CD4-positive, alpha-beta T cell treated with Interleukin-4 for 1 hour (primary cell): ENCODE results near the gene ZNF234.
A peak's percentile ranks its signal among the peaks of the same experiment; 100 is the strongest.
"Not testable (repeated sequence)": the region's sequence is repeated elsewhere in the genome, so short reads cannot be mapped to it uniquely, and the experiment has no call there.

Experiments
- DNase-seq, 2 donors: peaks; one replicate each; pipeline ENCODE4 v3.0.0-alpha.2; 2020 to 2022

The ZNF234 gene

DNA sequence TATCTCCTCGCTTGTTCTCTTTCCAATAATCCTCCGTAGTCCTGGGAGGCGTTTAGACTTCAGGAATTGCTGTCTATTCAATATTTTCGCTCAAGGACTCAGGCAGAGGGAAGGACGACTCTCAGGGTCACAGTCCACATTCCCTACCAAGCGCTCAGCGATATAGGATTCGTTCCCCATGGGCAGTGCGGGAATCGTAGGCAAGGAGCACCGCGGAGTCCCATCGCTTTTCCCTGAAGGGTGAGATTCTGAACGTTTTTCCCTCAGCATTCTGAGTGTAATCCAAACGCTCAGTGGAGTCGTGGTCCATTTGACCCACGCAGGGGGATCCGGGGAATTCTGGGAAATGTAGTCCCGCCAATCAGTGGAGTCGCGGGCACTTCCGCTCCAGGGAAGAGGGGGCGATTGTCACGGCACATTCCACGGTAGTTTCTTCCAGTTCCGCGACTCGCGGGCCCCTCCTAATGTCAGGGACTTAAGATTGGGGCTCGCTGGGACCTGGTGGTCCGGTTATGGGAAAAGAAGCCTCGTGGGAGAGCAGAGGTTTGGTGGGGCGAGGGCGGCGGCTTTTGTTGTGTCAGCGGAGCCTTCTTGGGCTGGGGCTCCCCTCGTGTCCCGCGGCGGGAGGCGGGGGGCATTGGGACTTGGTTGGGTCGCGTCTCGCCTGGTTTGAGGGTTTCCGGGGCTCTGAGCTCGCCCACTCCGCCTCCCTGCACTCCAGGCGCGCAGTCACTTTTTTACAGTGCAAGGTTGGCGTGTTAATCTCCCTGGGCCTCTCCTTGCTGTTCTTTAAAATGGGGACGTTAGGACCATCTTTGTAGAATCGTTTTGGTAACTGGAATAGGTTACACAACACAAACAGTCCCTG, at the start of gene ZNF234:
Gene ZNF234, plus strand, starts transcription at position 364 of the 868 bp plus-strand sequence. CDS start 3,079 bp downstream, outside the sequence.
- peak; percentile 69 to 81 for DNase-seq

DNA sequence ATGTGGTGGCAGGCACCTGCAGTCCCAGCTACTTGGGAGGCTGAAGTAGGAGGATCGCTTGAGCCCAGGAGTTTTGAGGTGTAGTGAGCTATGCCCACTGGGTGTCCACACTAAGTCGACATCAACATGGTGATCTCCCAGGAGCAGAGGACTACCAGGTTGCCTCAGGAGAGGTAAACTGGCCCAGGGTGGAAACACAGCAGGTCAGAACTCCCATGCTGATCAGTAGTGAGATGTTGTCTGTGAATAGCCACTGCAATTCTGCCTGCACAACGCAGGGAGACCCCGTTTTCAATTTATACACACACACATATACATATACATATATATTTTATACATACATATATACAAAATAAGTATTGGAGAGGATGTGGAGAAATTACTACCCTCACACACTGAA, 49.2 kb upstream of the ZNF234 start:
- DNase-seq: no peak

DNA sequence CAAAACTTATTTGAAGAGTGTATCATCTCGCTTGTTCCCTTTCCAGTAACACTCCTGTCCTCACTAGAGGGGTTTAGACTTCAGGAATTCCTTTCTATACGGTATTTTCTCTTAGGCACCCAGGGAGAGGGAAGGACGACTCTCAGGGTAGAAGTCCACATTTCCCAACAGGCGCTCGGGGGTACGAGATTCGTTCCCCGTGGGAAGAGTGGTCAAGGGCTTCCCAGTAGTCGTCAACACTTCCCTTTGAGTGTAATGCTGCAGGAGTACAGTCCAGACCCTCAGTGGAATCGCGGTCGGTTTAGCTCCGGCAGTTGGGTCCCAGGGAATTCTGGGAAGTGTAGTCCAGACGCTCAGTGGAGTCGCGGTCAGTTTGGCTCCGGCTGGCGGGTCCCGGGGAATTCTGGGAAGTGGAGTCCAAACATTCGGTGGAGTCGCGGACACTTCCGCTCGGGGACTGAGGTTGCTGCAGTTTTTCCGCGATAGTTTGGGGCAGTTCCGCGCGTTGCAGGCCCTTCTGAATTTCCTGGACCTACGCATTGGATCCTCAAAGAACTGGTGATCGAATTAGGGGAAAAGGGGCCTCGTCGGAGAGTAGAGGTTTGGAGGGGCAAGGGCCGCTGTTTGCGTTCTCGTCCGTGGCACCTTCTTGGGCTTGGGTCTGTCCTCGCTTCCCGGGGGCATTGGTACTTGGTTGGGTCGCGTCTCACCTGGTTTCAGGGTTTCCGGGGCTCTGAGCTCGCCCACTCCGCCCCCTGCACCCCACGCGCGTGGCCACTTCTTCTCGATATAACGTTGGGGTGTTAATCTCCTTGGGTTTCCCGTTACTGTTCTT, 47.2 kb upstream of the ZNF234 start, which contains the start of gene ZNF224:
Gene ZNF224, plus strand, starts transcription at position 431 of the 835 bp plus-strand sequence. CDS start 3,513 bp downstream, outside the sequence.
- peak; percentile 88 to 89 for DNase-seq

DNA sequence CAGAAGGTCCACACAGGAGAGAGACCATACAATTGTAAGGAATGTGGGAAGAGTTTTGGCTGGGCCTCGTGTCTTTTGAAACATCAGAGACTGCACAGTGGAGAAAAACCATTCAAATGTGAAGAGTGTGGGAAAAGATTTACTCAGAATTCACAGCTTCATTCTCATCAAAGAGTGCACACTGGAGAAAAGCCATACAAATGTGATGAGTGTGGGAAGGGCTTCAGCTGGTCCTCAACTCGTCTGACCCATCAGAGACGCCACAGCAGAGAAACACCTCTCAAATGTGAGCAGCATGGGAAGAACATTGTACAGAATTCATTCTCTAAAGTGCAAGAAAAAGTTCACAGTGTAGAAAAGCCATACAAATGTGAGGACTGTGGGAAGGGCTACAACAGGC, 33.6 kb upstream of the ZNF234 start:
- no peak for DNase-seq

DNA sequence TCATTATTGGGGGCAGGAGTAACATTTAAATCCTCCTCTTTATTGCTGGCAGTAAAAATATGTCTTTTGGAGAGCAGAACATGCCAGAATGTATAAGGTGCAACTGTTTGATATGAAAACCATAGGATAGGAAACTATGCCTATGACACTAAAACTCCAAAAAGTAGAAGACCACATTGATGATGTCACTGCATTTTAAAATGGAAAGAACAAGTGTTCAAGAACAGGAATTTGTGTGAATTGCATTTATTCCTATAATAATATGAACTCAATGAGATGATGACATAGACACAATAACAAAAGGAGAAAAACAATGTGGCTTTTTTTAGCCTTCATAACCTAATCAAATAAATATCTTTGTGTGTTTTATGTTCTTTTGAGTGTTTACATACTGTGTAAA, 31.9 kb upstream of the ZNF234 start:
- DNase-seq: no peak

DNA sequence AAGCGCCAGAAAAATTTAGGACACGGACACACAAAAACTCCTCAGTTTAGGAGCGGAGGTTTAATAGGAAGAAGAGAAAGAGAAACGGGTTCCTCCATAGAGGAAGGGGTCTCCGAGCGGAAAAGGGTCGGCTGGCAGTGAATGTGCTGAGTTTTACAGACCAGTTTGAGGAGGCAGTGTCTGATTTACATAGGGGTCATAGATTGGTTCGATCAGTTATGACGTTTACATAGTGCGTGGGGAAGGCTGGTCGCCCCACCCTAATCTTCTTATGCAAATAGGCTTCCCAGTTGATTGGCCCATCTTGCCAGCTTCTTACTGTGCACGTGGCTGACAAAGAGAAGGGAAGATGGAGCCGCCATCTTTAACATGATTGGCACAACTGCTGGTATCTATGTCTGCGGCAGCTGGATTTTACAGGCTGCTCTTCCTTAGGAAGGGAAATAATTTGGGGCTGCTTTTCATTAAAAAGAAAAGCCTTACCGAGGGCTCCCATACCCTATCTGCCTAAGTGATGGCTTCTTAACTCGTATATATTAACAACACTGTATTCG, 29.4 kb upstream of the ZNF234 start:
- DNase-seq: no peak

DNA sequence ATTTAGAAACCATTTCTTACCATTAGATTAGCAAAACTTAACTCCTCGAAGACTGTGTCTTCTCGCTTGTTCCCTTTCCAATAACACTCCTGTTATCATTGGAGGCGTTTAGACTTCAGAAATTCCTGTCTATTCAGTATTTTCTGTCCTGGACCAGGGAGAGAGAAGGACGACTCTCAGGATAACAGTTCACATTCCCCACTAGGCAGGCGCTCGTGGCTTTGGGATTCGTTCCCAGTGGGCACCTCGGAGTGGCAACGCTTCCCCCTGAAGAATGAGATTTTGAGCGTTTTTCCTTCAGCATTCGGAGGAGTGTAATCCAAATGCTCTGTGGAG, 28.6 kb upstream of the ZNF234 start:
- DNase-seq: no peak

DNA sequence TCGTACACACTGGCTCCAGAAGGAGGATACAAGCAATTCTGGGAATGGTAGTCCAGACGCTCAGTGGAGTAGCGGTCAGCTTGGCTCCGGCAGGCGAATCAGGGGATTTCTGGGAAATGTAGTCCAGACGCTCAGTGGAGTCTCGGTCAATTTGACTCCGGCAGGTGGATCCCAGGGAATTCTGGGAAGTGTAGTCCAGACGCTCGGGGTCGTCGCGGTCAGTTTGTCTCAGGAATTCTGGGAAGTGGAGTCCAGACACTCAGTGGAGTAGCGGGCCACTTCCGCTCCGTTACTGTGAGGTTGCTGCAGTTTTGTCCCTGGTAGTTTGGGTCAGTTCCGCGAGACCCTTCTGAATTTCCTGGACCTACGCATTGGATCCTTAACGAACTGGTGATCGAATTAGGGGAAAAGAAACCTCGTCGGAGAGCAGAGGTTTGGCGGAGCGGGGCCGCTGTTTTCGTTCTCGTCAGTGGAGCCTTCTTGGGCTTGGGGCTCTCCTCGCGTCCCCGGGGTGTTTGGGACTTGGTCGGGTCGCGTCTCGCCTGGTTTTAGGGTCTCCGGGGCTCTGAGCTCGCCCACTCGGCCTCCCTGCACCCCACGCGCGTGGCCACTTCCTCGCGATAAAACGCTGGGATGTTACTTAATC, 28.1 kb upstream of the ZNF234 start, which contains the start of gene ZNF225:
Gene ZNF225, plus strand, starts transcription at position 262 of the 646 bp plus-strand sequence. CDS start 2,429 bp downstream, outside the sequence.
- peak; percentile 94 for DNase-seq

DNA sequence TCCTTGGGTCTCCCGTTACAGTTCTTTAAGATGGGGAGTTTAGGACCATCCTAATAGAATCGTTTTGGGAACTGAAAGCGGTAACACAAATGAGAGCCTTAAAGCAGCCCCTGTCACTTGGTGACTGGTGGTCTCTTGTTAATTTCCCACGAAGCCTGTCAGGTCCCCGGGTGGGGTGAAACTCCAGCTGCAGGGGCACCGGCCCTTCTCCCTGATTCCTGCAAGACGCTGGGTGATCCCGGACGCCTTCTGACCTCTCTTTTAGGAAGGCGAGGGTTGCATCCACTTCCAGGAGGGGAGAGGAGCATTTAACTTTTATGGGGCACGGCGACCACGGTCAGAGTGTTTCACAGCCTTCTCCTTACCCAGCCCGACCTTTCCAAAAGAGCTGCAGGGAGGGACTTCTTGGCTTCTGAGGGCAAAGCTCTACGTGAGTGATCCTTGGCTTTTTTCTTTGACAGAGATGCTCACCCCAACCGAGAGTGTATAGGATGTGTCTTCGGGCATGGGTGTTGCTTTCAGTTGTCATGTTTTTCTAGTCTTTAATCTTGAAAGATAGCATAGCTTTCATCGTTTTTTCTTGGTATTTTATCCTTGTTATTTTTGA, 27.5 kb upstream of the ZNF234 start:
- DNase-seq: no peak

DNA sequence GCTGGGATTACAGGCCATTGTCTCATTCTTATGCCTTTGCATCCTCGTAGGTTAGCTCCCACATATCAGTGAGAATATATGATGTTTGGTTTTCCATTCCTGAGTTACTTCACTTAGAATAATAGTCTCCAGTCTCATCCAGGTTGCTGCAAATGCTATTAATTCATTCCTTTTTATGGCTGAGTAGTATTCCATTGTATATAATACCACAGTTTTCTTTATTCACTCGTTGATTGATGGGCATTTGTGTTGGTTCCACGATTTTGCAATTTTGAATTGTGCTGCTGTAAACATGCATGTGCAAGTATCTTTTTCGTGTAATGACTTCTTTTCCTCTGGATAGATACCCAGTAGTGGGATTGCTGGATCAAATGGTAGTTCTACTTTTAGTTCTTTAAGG, 20.2 kb upstream of the ZNF234 start:
- DNase-seq: not testable (repeated sequence)

DNA sequence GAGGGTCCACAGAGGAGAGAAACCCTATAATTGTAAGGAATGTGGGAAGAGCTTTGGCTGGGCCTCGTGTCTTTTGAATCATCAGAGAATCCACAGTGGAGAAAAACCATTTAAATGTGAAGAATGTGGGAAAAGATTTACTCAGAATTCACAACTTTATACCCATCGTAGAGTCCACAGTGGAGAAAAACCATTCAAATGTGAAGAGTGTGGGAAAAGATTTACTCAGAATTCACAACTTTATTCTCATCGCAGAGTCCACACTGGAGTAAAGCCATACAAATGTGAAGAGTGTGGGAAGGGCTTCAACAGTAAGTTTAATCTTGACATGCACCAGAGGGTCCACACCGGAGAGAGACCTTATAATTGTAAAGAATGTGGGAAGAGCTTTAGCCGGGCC, 9.4 kb upstream of the ZNF234 start:
- DNase-seq: no peak

DNA sequence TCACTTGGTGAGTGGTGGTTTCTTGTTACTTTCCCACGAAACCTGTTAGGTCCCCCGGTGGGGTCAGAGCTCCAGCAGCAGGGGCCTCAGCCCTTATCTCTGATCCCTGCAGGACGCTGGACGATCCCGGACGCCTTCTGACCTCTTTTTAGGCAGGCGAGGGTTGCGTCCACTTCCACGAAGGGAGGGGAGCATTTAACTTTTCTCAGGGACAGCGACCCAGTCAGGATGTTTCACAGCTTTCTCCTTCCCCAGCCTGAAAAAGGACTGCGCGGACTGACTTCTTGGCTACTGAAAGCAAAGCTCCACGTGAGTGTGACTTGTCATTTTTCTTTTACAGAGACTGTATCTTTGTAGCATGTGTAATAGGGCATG, 692 bp downstream of the ZNF234 start:
- DNase-seq: no peak

DNA sequence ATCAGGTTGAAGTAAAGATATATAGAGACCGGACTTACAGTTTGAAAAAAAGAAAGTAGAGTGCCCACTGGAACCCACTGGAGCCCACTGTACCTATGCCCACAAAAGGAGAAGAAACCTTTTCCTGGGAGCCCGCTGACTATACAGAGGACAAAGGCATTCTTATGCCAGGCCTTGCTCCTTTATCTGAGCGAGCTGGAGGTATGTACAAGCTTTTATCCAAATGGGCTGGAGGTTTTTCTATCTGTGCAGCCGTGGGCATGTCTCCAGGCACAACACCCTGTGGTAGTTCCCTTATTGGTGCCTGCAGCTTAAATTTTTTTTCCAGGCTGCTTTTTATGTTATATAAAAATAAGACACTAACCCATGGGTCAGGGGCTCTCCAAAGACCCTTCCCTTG, 8.4 kb downstream of the ZNF234 start:
- no peak for DNase-seq

DNA sequence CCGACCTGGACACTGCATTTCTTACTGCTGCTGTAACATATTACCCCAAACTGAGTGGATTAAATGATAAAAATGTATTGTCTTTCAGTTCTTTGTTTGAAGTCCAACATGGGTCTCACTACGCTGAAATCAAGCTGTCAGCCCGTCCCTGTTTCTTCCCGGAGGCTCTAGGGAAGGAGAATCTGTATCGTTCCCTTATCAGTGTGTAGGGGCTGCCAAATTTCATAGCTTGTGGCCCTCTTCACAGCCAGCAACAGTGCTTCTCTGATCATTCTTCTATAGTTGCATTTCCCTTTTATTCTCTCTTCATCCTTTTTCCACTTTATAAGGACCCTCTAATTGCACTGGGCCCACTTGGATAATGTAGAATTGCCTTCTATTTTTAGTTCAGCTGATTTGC, 10.1 kb downstream of the ZNF234 start:
- DNase-seq: no peak

DNA sequence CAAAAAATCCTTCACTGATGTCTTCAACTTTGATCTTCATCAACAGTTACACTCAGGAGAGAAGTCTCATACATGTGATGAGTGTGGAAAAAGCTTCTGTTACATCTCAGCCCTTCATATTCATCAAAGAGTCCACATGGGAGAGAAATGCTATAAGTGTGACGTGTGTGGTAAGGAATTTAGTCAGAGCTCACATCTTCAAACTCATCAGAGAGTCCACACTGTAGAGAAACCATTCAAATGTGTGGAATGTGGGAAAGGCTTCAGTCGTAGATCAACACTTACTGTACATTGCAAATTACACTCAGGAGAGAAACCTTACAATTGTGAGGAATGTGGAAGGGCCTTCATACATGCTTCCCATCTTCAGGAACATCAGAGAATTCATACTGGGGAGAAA, 15.1 kb downstream of the ZNF234 start:
- DNase-seq: no peak

DNA sequence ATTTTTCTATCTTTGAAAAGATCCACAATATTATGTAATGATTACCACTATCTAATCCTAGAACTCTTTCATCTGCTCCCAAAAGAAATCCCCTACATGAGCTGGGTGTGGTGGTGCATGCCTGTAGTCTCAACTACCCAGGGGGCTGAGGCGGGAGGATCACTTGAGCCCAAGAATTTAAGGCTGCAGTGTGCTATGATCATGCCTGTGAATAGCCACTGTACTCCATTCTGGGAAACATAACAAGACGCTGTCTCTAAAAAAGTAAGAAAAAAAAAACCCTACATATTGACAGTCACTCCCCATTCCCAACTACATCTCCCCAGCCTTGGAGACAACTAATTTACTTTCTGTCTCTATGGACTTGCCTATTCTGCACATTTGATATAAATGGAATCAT, 22.4 kb downstream of the ZNF234 start:
- no peak for DNase-seq

DNA sequence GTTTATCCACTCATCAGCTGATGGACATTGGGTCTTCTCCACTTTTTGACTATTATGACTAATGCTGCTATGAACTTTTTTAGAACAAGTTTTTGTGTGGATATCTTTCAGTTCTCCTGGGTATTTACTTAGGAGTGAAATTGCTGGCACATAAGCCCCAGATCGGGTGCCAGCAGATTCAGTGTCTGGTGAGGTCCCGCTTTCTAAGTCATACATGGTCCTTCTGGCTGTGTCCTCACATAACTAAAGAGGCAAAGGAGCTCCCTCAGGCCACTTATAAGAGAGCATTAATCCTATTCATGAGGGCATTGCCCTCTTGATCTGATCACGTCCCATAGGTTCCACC, 22.9 kb downstream of the ZNF234 start:
- no peak for DNase-seq

DNA sequence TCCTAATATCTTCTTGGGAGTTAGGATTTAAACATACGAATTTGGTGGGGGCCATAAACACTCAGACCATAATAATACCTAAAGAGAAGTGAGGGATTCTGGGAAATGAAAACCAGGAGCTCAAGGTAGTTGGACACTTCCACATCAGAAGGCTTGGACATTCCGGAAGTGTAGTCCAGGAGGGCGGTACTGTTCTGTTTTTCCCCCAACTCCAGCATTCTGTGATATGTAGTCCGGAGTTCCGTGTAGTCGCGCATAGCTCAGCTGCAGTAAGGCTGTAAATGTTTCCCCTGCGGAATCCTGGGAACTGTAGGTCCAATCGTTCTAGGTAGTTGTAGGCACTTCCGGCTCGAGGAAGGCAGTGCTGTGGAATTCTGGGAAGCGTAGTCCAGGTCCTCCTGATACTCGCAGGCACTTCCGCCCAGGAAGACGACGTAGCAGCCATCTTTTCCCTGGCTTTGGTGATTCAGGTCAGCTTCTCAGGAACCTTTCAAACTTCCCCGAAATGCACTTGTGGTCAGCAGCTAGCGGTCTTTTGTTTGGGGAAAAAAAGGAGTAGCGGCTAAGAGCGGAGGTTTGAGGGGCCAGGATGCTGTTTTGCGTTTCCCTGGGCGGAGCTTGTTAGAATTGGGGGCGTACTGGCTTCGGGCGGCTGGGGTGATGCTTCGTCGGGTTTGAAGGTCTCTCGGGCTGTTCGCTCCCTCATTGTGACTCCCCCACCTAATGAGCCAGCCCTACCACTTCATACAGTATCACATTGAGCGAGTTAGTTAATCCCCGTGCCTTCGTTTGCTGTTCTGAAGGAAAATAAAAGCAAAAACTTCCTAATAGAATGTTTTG, 23.5 kb downstream of the ZNF234 start, which contains the start of gene ZNF226:
Gene ZNF226, plus strand, starts transcription at position 428 of the 840 bp plus-strand sequence. CDS start 4,981 bp downstream, outside the sequence.
- DNase-seq: peak; percentile 91

DNA sequence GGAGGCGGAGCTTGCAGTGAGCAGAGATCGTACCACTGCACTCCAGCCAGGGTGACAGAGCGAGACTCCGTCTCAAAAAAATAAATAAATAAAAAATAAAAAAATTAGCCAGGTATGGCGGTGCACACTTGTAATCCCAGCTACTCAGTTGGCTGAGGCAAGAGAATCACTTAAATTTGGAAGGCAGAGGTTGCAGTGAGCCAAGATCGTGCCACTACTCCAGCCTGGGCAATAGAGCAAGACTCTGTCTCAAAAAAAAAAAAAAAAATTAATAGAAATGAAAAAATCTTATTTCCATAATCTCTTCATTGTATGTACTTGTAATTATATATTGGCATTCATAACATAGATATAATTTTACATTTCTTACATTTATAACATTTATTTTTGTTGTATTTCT, 29.3 kb downstream of the ZNF234 start:
- DNase-seq: not testable (repeated sequence)

DNA sequence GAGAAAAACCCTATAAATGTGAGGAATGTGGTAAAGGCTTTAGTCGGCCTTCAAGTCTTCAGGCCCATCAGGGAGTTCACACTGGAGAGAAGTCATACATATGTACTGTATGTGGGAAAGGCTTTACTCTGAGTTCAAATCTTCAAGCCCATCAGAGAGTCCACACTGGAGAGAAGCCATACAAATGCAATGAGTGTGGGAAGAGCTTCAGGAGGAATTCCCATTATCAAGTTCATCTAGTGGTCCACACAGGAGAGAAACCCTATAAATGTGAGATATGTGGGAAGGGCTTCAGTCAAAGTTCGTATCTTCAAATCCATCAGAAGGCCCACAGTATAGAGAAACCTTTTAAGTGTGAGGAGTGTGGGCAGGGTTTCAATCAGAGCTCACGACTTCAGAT, 35.2 kb downstream of the ZNF234 start:
- no peak for DNase-seq

DNA sequence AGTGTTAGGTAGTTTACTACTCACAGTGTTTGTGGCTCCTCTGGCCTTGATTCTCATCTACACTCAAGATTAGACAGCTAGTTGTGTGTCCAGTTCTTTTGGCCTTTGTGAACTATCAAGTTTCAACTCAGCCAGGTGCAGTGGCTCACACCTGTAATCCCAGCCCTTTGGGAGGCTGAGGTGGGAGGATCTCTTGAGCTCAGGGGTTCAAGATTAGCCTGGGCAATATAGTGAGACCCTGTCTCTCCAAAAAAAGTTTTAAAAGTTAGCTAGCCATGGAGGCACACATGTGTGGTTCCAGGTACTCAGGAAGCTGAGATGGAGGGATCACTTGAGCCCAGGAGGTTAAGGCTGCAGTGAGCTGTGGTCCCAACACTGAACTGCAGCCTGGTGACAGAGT, 39.6 kb downstream of the ZNF234 start:
- no peak for DNase-seq

DNA sequence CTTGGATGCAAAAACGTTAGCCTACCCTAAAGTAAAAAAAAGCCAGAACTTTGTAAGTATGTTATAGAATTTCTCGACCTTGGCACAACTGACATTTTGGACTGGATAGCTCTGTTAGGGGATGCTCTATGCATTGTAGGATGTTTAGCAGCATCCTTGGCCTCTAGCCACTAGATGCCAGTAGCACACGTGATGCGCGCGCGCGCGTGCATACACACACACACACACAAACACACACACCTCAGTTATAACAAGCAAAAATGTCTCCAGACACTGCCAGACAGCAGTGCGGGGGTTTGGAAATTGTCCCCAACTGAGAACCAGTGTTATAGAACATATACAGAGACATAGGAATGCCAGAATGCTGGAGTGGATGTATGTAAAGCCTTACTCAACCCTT, 40.8 kb downstream of the ZNF234 start:
- no peak for DNase-seq
